H1 (cell line): ENCODE data around the gene DNM2.

Experiments
- ATF2 ChIP-seq: IDR thresholded peaks from 2 replicates; pipeline ENCODE4 v1.6.1; 2012; ENCODE audit warnings: low read length, inconsistent platforms
- TF ChIP-seq, protein P1 (sequence below): IDR thresholded peaks from 2 replicates; pipeline ENCODE4 v1.6.1; 2012; ENCODE audit warnings: inconsistent platforms

DNA sequence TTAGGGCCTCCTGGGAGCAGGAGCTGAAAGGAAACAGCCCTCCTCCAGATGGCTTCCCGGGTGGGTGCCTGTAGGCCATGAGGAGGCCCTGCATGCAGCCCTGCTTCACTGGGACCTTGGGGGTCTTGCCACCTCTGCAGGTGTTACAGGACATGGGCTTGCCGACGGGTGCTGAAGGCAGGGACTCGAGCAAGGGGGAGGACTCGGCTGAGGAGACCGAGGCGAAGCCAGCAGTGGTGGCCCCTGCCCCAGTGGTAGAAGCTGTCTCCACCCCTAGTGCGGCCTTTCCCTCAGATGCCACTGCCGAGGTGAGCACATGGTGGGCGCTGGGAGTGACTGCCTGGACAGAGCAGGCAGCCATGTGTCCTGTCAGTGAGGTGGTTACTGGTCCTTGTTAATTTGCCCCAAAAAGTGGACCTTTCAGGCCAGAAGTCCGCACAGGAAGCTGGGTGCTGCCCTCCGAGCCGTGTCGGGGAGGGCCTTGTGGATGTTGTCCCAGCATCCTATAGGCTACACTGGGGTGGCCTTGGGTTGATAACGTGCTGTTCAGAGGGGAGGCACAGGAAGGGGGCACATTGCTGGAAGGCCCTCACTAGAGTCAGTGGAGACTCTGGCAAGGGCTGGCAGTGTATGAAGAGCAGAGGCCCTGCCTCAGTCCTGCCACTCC is 35.3 kb upstream of the DNM2 start:
- TF ChIP-seq, protein P1, sequence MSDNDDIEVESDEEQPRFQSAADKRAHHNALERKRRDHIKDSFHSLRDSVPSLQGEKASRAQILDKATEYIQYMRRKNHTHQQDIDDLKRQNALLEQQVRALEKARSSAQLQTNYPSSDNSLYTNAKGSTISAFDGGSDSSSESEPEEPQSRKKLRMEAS = no peak
- TF ChIP-seq ATF2 = no peak
